Chondrocyte (in vitro differentiated cells): ENCODE measurements around the gene CNOT6L. TPM values are rescaled to one million over a fixed set of nuclear protein-coding genes. Genes with fewer than 3 reads are reported as not detected.

Source experiments
- DNase-seq: peaks from one replicate; pipeline ENCODE4 v3.0.0; 2021; ENCODE audit warnings: mixed read lengths, low spot score
- H3K27ac Mint-ChIP-seq: one replicate; pipeline ENCODE4 v1.8.0; 2021; ENCODE audit warnings: mild to moderate bottlenecking, moderate library complexity, mixed read lengths; ENCODE audit not compliant: unreplicated experiment
- H3K27me3 Mint-ChIP-seq: 2 replicates; pipeline ENCODE4 v1.8.0; 2021; ENCODE audit warnings: low read depth, mixed read lengths
- H3K36me3 Mint-ChIP-seq: 2 replicates; pipeline ENCODE4 v1.8.0; 2021; ENCODE audit warnings: low read depth, mixed read lengths
- H3K4me1 Mint-ChIP-seq: 2 replicates; pipeline ENCODE4 v1.8.0; 2021; ENCODE audit warnings: low read depth, mild to moderate bottlenecking, mixed read lengths
- H3K4me3 Mint-ChIP-seq: one replicate; pipeline ENCODE4 v1.8.0; 2021; ENCODE audit warnings: mild to moderate bottlenecking, moderate library complexity, mixed read lengths; ENCODE audit not compliant: unreplicated experiment
- H3K9me3 Mint-ChIP-seq: 2 replicates; pipeline ENCODE4 v1.8.0; 2021; ENCODE audit warnings: low read depth, mixed read lengths
- total RNA-seq: library from RNA; stranded (reverse); gene quantifications from 3 replicates; pipeline ENCODE4 v1.2.1, GENCODE V29; 2021
- TF ChIP-seq, protein P1 (sequence below): fragments of 200-600 bp; sonication (generic); IDR thresholded peaks from 2 replicates; pipeline ENCODE4 v1.5.0; 2021; ENCODE audit warnings: antibody characterized with exemption, mild to moderate bottlenecking, moderate library complexity

Gene CNOT6L
- total RNA-seq, 1 donor from 2014 or later: 25.5 TPM

DNA sequence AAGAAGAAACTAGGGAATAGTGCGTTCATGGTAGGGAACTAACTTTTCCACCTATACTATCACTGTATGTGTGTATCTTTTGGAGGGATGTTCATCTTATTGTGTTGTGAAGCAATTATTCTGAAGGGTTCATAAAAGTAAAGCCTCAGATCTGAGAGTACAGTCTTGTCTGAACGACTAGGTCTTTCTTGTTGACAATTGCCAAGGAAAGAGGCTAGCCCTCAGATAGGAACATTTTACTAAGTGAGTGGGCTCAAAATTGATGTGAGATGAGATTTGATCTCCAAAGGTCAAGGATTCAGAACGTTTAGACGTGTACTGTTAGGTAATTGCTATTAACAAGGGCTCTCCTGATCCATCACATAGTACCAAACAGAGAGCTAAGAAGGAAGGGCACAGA, 15.2 kb upstream of the CNOT6L start:
- TF ChIP-seq, protein P1, sequence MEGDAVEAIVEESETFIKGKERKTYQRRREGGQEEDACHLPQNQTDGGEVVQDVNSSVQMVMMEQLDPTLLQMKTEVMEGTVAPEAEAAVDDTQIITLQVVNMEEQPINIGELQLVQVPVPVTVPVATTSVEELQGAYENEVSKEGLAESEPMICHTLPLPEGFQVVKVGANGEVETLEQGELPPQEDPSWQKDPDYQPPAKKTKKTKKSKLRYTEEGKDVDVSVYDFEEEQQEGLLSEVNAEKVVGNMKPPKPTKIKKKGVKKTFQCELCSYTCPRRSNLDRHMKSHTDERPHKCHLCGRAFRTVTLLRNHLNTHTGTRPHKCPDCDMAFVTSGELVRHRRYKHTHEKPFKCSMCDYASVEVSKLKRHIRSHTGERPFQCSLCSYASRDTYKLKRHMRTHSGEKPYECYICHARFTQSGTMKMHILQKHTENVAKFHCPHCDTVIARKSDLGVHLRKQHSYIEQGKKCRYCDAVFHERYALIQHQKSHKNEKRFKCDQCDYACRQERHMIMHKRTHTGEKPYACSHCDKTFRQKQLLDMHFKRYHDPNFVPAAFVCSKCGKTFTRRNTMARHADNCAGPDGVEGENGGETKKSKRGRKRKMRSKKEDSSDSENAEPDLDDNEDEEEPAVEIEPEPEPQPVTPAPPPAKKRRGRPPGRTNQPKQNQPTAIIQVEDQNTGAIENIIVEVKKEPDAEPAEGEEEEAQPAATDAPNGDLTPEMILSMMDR: no peak
- peaks cover 13% of the 10 kb centered on the region for H3K27me3 Mint-ChIP-seq
- no peak overlapping the region for H3K27ac Mint-ChIP-seq
- H3K9me3 Mint-ChIP-seq: no peaks in the 10 kb centered on the region
- no peaks in the 10 kb centered on the region for H3K36me3 Mint-ChIP-seq
- no peaks in the 10 kb centered on the region for H3K4me1 Mint-ChIP-seq
- H3K4me3 Mint-ChIP-seq: no peak overlapping the region
- DNase-seq: no peak

DNA sequence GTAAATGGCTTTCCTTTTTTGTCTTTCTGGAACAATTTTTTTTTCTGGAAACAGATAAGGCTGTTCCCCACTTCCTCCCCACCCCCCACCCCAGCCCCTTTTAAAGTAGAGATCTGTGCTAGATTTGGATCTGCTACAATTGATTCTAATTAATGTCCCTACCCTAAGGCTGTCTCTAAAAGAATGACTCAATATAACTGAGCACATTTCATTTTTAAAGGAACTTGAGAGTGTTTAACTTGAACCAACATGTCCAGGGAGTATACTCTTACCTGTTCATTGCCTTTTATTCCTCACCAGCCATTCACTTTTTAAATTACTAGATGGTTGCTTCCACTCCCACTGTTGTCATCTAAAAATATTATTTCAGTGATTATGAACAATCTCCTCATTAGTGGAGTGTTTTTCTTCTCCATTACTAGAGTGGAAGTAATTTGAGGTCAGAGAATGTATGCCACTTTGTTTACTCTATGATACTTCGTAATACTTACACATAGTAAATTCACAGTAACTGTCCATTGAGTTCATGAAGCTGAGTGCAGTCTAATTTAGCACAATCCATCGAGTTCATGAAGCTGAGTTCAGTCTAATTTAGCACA, 14.1 kb upstream of the CNOT6L start:
- Mint-ChIP-seq H3K4me1 (no peaks in the 10 kb centered on the region), H3K36me3 (no peaks in the 10 kb centered on the region), H3K27me3 (peaks cover 23% of the 10 kb centered on the region), H3K9me3 (no peaks in the 10 kb centered on the region), H3K4me3 (no peak overlapping the region), H3K27ac (no peak overlapping the region)
- no peak for DNase-seq
- TF ChIP-seq, protein P1: no peak

DNA sequence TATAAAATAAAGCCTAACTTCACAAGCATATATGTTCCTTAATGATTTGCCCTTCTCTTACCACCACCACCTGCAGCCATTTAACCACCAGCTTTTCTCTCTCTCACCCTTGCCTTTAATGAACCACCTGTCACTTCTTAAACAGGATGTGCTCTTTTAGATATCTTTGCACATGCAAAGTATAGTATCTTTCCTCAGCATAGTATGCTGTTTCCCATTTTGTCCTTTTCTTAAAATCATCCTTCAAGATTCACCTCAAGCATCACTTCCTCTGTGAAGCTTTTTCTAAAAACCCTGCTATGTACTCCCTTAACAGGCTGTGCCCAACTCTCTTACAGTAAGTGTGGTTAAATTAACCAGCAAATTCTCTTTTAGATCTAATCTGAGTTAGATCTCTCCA, 8.2 kb upstream of the CNOT6L start:
- H3K36me3 Mint-ChIP-seq: no peaks in the 10 kb centered on the region
- DNase-seq: no peak
- TF ChIP-seq, protein P1: no peak
- peaks cover 27% of the 10 kb centered on the region for H3K27me3 Mint-ChIP-seq
- H3K4me1 Mint-ChIP-seq: no peaks in the 10 kb centered on the region
- H3K27ac Mint-ChIP-seq: no peak overlapping the region
- no peak overlapping the region for H3K4me3 Mint-ChIP-seq
- no peaks in the 10 kb centered on the region for H3K9me3 Mint-ChIP-seq

DNA sequence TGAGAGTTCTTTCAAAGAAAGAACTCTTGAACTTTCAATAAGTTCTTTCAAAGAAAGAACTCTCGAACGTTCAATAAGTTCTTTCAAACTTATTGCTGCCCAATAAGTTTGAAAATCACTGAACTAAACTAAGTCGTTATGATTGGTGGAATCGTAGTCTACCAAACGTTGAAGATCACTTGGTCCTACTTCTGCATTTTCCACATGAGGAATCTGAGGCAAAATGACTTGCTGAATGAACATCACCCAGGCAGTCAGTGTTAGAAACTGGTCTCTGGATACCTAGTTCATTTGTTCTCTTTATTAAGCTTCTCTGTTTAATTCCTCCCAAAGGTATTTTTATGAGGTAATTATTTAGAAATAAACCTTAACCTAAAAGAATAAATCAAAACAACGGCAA, 7.1 kb upstream of the CNOT6L start:
- H3K27me3 Mint-ChIP-seq: peaks cover 27% of the 10 kb centered on the region
- H3K9me3 Mint-ChIP-seq: no peaks in the 10 kb centered on the region
- H3K36me3 Mint-ChIP-seq: no peaks in the 10 kb centered on the region
- no peak overlapping the region for H3K27ac Mint-ChIP-seq
- H3K4me1 Mint-ChIP-seq: peaks cover 1% of the 10 kb centered on the region
- no peak for DNase-seq
- no peak overlapping the region for H3K4me3 Mint-ChIP-seq
- TF ChIP-seq, protein P1: no peak

DNA sequence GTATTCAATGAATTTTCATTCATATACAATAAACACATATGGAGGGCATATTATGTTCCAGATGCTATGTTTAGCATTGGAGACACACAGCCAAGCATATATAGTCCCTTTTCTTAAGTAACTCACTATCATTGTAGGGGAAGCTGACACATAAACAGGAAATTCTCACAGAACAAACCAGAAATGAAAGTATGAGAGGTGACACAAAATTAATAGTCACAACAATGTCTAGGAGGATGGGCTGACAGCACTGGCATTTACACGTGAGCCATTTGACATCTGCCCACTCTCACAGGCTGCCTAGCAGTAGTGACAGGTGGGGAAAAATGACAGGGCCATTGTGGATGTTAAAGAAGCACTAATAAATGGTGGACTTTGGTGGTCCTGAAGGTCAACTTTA, 2.6 kb upstream of the CNOT6L start:
- Mint-ChIP-seq H3K27ac (no peak overlapping the region), H3K9me3 (no peaks in the 10 kb centered on the region), H3K36me3 (peaks cover 2% of the 10 kb centered on the region), H3K27me3 (peaks cover 3% of the 10 kb centered on the region), H3K4me1 (peaks cover 22% of the 10 kb centered on the region), H3K4me3 (no peak overlapping the region)
- TF ChIP-seq, protein P1: no peak
- DNase-seq: no peak
